Liver (tissue), 3 donors: ENCODE data around the gene TP63.

Source experiments
- ATF3 ChIP-seq: IDR thresholded peaks from 2 replicates; pipeline ENCODE4 v1.6.1; 2016; ENCODE audit warnings: antibody characterized with exemption
- CTCF ChIP-seq: fragments of 150-350 bp; IDR thresholded peaks from 2 replicates; pipeline ENCODE4 v1.5.1; 2017; ENCODE audit warnings: improper control_type of control experiment, low read depth, low read length; ENCODE audit not compliant: missing input control
- JUND ChIP-seq, 2 donors: IDR thresholded peaks; 2 replicates each; pipeline ENCODE4 v1.6.1; 2016; ENCODE audit warnings: antibody characterized with exemption in 2 of 2
- MAX ChIP-seq: IDR thresholded peaks from 2 replicates; pipeline ENCODE4 v1.6.1; 2016; ENCODE audit warnings: antibody characterized with exemption
- RAD21 ChIP-seq, 2 donors: IDR thresholded peaks; 2 replicates each; pipeline ENCODE4 v1.6.1; 2016; ENCODE audit warnings: antibody characterized with exemption in 2 of 2, mild to moderate bottlenecking in 2 of 2
- REST ChIP-seq: IDR thresholded peaks from 2 replicates; pipeline ENCODE4 v1.6.1; 2016; ENCODE audit warnings: antibody characterized with exemption, mild to moderate bottlenecking
- SP1 ChIP-seq: IDR thresholded peaks from 2 replicates; pipeline ENCODE4 v1.6.1; 2018; ENCODE audit warnings: antibody characterized with exemption, mild to moderate bottlenecking
- ZBTB33 ChIP-seq: IDR thresholded peaks from 2 replicates; pipeline ENCODE4 v1.6.1; 2016; ENCODE audit warnings: antibody characterized with exemption
- donor health status: healthy.
- donor health status: healthy.

DNA sequence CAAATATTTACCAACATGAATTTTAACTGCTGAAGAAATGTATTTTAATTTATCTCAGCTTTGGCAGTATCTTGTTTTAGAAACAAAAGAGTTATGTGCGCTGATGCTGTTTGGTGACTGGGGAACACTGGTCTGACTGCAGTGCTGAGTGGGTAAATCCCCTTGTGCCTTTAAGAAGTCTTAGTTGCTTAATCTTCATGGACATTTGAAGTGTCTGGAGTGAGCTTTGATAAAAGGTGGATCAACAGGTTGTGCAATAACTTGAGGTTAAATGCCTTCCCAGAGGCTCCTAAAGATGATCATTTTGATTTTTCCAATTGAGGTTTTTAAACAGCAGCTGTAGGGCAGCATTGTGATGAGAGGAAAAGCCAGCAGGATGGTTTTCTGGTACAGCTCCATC is 68.7 kb downstream of the TP63 start:
- TF ChIP-seq CTCF (no peak), ZBTB33 (no peak), REST (no peak), ATF3 (no peak), JUND (IDR thresholded peaks at IDR 0.05) (no peak), MAX (no peak), SP1 (no peak), RAD21 (IDR thresholded peaks at IDR 0.05) (no peak)
